Fibroblast of skin of scalp (primary cell): ENCODE data around the gene SMAD3.

Experiments
- DNase-seq: peaks from one replicate; pipeline ENCODE4 v3.0.0-alpha.2; 2013

The SMAD3 gene

DNA sequence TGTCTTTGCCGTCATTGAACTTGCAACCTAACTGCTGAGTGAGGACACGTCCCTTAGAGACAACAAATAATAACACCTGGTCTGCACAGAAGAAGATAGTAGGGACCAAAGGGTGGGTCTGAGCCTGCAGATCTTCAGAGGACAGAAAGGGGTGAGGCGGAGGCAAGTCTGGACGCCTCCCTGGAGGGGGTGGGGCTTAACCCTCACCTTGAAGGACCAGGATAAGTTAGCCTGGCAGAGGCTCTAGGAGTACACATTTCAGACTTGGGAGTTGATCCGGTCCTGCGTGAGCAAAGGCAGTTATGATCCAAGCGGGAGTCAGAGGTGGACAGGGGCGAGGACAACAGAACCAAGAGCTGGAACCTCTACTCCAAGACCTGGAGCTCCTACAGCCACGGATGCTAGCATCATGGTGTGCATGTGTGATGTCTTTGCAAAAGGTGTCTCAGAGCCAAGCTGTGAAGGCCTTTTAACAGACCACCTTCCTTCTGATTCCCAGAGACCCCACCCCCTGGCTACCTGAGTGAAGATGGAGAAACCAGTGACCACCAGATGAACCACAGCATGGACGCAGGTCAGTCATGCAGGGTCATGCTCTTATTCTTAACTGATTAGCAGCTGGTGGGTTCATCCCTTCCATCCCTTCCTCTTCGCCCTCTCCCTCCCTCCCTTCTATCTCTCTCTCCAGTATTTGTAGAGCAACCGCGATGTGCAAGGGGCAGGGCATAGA is 101.0 kb downstream of the SMAD3 start:
- DNase-seq, result no peak

GRCh38 chr15:67167091-67167490 is 101.7 kb downstream of the SMAD3 start:
- no peak for DNase-seq

- no peak for DNase-seq
Measured at GRCh38 chr15:67168694-67169093, 103.3 kb downstream of the SMAD3 start.

DNA sequence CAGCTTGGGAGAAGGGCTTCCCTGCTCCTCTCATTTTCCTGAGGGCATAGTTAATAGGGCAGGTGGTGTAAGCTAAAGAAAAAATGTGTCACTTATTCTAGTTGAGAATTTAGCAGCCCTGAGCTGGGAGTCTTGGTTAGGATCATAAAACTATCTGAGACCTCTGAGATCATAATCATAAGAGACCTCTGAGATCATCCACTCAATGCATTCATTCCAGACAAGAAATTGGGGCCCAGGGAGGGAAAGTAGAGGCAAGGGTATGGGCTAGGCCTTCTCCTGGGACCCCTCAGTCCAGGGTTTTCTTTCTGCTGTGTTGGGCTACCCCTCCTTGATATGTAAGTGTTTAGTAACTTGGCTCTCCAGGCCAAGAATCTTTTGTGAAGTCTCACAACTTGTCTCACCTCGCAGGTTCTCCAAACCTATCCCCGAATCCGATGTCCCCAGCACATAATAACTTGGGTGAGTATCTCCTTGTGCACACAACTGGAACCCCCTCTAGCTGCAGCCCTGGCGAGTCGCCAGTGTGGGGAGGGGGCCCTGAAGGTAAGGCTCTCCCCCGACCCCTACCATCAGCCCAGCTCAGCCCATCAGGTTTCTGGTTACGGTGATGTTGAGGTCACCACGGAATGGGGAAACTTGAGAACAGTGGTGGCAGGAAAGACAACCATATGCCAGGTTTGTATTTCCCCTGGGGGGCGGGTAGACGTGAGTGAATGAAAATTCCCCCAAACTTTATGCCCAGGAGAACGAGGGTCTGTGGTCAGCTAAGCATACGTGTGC is 104.9 kb downstream of the SMAD3 start:
- DNase-seq, result no peak

DNA sequence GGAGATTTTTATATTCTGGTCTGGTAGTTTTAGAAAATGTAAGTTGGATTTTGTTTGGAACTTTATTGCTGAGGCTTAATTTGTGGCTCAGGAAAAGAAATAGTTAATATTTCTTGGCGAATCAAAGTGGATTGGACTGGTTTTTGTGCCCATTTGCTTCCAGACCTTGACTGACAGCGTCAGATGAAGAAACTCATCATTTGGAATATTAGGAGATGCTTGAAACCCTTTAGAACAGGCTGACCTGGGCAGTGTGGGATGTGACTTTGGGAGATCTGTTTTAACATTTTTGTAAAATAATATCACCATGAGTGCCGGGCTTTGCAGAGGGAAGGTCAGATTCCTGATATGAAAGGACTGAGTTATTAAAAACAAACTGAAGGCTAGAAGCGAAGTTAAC is 106.1 kb downstream of the SMAD3 start:
- no peak for DNase-seq

- DNase-seq, result no peak
Measured at GRCh38 chr15:67172172-67172571, 106.8 kb downstream of the SMAD3 start.

- no peak for DNase-seq
Measured at GRCh38 chr15:67173005-67173404, 107.6 kb downstream of the SMAD3 start.

- no peak for DNase-seq
Measured at GRCh38 chr15:67173786-67174185, 108.4 kb downstream of the SMAD3 start.

DNA sequence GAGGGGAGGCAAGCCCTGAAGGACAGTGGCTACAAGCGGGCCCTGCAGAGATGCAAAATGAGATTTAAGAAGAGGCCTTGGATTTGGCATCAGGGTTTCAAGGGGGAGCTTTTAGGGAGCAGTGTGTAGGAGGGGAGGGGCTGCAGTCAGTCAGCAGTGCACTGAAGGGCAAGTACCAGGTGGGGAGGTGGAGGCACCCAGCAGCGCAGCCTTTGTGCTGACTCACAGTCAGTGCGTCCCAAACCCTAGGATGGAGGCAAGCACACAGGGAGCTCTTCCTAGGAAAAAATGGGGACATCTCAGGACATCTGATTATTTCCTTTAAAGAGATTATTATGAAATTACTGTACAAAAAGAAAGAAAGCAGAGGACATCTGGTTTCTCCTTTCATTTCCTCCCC is 109.0 kb downstream of the SMAD3 start:
- no peak for DNase-seq

DNA sequence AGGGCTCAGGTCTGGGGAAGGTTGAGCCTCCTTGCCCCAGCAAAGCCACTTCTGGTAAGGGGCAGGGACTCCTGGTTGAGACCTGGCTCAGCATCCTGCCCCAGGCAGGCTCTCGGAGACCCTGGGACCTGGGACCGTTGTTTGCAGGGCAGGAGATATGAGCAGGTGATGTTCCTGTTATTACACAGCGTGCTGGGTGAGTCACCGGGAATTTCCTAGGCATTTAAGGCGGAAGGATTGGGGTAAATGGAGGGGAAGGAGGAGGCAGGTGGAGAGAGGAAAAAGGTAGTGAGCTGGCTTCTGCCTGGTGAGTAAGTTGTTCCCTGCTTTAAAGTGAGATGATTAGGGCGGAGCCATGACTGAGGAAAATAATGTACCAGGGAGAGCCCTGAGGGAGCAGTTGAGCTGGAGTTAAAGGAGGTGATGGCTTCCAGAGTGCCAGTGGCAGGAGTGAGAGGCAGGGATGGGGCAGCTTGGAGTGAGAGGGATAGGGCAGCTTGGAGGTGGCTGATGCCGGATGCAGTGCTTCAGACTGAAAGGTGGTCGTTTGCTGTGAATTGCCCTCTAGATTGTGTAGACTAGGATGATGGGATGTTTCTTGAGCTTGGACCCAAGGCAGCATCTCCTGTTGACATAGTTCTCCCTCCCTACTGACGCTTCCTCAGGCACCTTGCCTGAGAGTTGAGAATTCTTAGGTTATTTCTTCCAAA is 109.6 kb downstream of the SMAD3 start:
- no peak for DNase-seq

DNA sequence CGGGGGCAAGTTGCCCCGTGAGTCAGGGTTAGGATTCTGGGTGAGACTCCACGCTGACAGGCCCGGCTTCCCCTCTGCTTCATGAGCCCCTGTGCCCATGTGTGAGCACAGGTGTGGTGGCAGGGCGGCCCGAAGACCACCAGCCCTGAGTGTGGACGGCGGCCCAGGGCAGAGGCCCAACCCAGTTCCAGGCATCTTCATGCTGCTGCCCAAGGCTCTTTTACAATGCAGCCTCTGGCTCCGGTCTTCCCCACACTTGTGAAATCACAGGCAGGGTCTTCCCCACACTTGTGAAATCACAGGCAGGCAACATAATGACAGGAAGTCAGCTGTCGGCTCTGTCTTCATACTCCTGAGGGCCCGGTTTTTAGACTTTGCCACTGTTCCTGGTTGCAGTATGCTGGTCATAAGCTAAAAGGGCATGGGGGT is 110.3 kb downstream of the SMAD3 start:
- peak; percentile 38 for DNase-seq

DNA sequence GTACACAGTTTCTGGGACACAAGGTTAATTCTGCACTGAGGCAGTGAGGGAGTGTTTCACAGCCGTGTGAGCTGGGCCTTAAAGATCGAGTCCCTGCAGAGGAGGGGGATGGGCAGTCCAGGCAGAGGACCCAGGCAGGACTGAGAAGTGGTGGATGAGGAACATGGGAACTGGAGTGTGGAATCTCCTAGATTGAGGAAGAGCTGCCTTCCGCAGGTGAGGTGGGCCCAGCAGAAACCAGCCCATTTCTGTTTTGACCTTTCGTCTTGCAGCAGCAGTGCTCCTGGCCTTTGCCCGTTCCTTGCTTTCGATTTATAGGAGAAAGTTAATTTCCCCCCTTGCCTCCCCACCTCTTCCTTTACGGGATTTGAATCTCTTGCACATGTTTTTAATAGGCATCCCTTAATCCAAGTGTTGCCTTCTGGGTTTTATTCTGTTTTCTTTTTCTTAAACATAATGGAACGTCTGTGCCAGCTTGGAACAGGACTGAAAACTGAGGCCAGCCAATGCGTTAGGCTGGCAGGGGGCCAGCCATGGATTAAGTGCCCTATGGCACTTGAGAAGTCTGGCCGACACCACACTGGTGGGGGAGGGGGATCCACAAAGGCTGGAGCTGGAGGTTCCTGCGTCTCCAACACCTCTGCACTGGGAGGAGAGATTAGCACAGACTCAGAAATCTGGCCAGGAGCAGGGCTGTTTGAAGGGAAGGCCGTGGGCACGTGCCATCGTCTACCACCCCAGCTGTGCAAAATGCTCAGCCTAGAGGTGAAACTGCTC is 111.0 kb downstream of the SMAD3 start:
- no peak for DNase-seq

GRCh38 chr15:67177752-67178151 is 112.3 kb downstream of the SMAD3 start:
- no peak for DNase-seq

- peak; percentile 95 for DNase-seq
Measured at GRCh38 chr15:67178569-67179210, 113.3 kb downstream of the SMAD3 start.

- DNase-seq, result no peak
Measured at GRCh38 chr15:67179411-67179995, 114.1 kb downstream of the SMAD3 start.

GRCh38 chr15:67180035-67180434 is 114.6 kb downstream of the SMAD3 start:
- DNase-seq, result no peak

- no peak for DNase-seq
Measured at GRCh38 chr15:67180514-67181191, 115.3 kb downstream of the SMAD3 start.

DNA sequence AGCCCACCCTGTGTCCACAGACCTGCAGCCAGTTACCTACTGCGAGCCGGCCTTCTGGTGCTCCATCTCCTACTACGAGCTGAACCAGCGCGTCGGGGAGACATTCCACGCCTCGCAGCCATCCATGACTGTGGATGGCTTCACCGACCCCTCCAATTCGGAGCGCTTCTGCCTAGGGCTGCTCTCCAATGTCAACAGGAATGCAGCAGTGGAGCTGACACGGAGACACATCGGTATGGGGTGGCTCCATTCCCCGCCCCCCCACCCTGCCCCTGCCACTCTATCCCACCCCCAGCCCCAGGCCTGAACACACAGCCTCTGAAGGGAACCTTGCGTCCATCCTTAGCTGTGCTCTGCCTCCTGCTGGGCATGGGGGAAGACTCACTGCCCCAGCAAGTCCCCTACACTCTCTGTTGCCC is 115.8 kb downstream of the SMAD3 start:
- no peak for DNase-seq

DNA sequence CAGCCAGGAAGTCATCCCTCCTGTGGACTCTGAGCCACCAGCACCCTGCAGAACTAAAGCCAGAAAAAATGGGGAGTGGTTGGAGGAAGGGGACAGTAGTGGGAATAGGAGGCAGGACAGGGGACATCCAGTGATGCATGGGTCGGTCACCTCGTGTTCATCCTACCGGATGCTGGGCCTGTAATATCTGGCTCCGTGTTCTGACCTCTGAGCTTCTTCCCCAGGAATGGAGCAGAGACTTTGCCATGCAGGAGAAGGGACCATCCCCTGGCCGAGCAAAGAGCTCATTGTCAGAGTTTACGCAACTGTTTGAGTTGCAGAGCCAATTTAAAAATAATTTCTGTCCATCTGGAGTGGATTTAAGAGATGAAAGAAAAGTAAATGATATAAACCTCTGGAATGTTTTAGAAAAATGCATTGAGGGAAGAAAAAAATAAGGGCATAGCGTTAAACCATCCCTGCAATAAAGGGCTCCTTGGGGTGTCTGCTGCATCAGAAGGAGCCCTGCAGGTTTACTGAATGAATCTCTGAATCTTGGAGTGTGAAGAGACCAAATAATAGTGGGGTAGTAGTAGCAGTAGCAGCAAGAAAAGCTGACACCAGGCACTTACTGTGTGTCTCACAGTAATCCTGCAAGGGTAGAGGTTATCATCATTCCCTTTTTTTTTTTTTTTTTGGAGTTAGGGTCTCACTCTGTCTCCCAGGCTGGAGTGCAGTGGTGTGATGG is 118.2 kb downstream of the SMAD3 start:
- DNase-seq, result peak; percentile 86

DNA sequence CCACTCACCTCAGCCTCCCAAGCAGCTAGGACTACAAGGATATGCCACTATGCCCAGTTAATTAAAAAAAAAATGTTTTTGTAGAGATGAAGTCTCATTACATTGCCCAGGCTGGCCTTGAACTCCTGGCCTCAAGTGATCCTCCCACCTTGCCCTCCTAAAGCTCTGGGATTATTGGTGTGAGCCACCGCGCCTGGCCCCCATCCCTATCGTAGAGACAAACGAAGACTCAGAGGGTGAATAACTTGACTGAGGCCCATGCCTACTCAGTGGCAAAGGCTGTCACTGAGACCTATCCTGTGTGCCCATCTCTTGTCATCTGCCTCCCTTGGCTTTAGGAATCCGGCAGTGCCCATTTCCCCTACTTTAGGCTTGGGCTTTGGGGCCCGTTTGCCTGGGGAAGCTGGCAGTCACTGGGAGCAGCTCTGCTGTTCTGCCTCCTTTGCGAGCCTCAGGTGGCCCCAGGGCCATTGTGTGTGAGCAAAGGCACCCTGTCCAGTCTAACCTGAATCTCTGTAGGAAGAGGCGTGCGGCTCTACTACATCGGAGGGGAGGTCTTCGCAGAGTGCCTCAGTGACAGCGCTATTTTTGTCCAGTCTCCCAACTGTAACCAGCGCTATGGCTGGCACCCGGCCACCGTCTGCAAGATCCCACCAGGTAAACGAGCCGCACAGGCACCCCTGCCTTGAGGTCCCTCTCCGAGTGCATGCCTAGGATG is 119.0 kb downstream of the SMAD3 start:
- no peak for DNase-seq
